ENCODE data around the gene C6orf62.

GRCh38 chr6:24663189-24663588 is 55.8 kb downstream of the C6orf62 start:
- TF ChIP-seq CTCF (IDR thresholded peaks at IDR 0.05) (no peak), POLR2A (IDR thresholded peaks at IDR 0.05) (no peak)

All from testis (tissue), 2 donors.